LNCAP (cell line): ENCODE data around the gene ZNF438.

Source experiments
- CTCF ChIP-seq: fragments of 450-650 bp; IDR thresholded peaks from 2 replicates; pipeline ENCODE4 v1.5.1; 2017; ENCODE audit warnings: mild to moderate bottlenecking

The ZNF438 gene

GRCh38 chr10:30842185-30842584 lies 189.5 kb downstream of the ZNF438 start:
- no peak for TF ChIP-seq CTCF

GRCh38 chr10:30840395-30841050 lies 191.1 kb downstream of the ZNF438 start:
- no peak for TF ChIP-seq CTCF

- TF ChIP-seq CTCF = no peak
These were observed 192.0 kb downstream of the ZNF438 start for GRCh38 chr10:30839652-30840051.

- no peak for TF ChIP-seq CTCF
These were observed 195.3 kb downstream of the ZNF438 start for GRCh38 chr10:30836406-30836805.

GRCh38 chr10:30835146-30835545 lies 196.5 kb downstream of the ZNF438 start:
- no peak for TF ChIP-seq CTCF

- TF ChIP-seq CTCF = no peak
These were observed 197.0 kb downstream of the ZNF438 start for GRCh38 chr10:30834651-30835050.

GRCh38 chr10:30834153-30834552 lies 197.5 kb downstream of the ZNF438 start:
- no peak for TF ChIP-seq CTCF

GRCh38 chr10:30833628-30833970 lies 198.1 kb downstream of the ZNF438 start:
- TF ChIP-seq CTCF = no peak
